ENCODE data around the gene ZNF593.

The ZNF593 gene

GRCh38 chr1:26200413-26200812 is 30.7 kb downstream of the ZNF593 start:
- DNase-seq (ENCODE audit: extremely low read depth in 1 of 2, low read depth in 1 of 2) = no peak

GRCh38 chr1:26203642-26204318 is 34.1 kb downstream of the ZNF593 start:
- DNase-seq (ENCODE audit: extremely low read depth in 1 of 2, low read depth in 1 of 2) = no peak

GRCh38 chr1:26210147-26210870 is 40.6 kb downstream of the ZNF593 start:
- no peak for DNase-seq (ENCODE audit: extremely low read depth in 1 of 2, low read depth in 1 of 2)

- DNase-seq (ENCODE audit: extremely low read depth in 1 of 2, low read depth in 1 of 2) = no peak
Observed at GRCh38 chr1:26212726-26213125, 43.0 kb downstream of the ZNF593 start.

- no peak for DNase-seq (ENCODE audit: extremely low read depth in 1 of 2, low read depth in 1 of 2)
Observed at GRCh38 chr1:26213335-26213905, 43.7 kb downstream of the ZNF593 start.

GRCh38 chr1:26215246-26215645 is 45.5 kb downstream of the ZNF593 start:
- no peak for DNase-seq (ENCODE audit: extremely low read depth in 1 of 2, low read depth in 1 of 2)

- DNase-seq (ENCODE audit: extremely low read depth in 1 of 2, low read depth in 1 of 2) = no peak
Observed at GRCh38 chr1:26218906-26219494, 49.3 kb downstream of the ZNF593 start.

Data from stimulated activated CD8-positive, alpha-beta memory T cell treated with anti-CD3 and anti-CD28 coated beads, Interleukin-7, amount 100 ng/mL, for 48 hours (primary cell).